ACC112 (cell line): Measurements from ENCODE around the gene TMIGD1.

ENCODE experiments used
- H2AFZ ChIP-seq: fragments of 200-600 bp; sonication (generic); one replicate; pipeline ENCODE4 v1.6.0; 2017; ENCODE audit warnings: antibody characterized with exemption, low read length; ENCODE audit not compliant: unreplicated experiment
- H3K27ac ChIP-seq: fragments of 200-600 bp; sonication (generic); 2 replicates; pipeline ENCODE4 v1.5.1; 2014; ENCODE audit warnings: low read depth, mild to moderate bottlenecking, antibody characterized with exemption, low read length, moderate library complexity
- H3K27me3 ChIP-seq: fragments of 200-600 bp; sonication (generic); 2 replicates; pipeline ENCODE4 v1.6.1; 2014; ENCODE audit warnings: mild to moderate bottlenecking, antibody characterized with exemption, low read length, moderate library complexity, mixed read lengths; ENCODE audit not compliant: insufficient read depth
- H3K36me3 ChIP-seq: fragments of 200-600 bp; sonication (generic); 2 replicates; pipeline ENCODE4 v1.6.1; 2016; ENCODE audit warnings: mild to moderate bottlenecking, antibody characterized with exemption, low read length, moderate library complexity, mixed read lengths; ENCODE audit not compliant: insufficient read depth
- H3K4me1 ChIP-seq: fragments of 200-600 bp; sonication (generic); one replicate; pipeline ENCODE4 v1.6.1; 2016; ENCODE audit warnings: low read length, mixed read lengths; ENCODE audit not compliant: insufficient read depth, unreplicated experiment, control insufficient read depth
- H3K4me3 ChIP-seq: fragments of 200-600 bp; sonication (generic); 2 replicates; pipeline ENCODE4 v1.5.1; 2014; ENCODE audit warnings: mild to moderate bottlenecking, low read depth, low read length
- H3K79me2 ChIP-seq: fragments of 200-600 bp; sonication (generic); one replicate; pipeline ENCODE4 v1.6.0; 2016; ENCODE audit warnings: low read length; ENCODE audit not compliant: control insufficient read depth, unreplicated experiment, insufficient read depth

Gene TMIGD1

GRCh38 chr17:30324723-30325122, 9.1 kb downstream of the TMIGD1 start:
- Histone ChIP-seq H2AFZ (no peak overlapping the region), H3K27me3 (no peaks in the 10 kb centered on the region), H3K36me3 (no peaks in the 10 kb centered on the region), H3K27ac (no peak overlapping the region), H3K79me2 (no peaks in the 10 kb centered on the region), H3K4me3 (no peak overlapping the region), H3K4me1 (peaks cover 13% of the 10 kb centered on the region)

GRCh38 chr17:30323895-30324319, 9.9 kb downstream of the TMIGD1 start:
- Histone ChIP-seq H3K79me2 (no peaks in the 10 kb centered on the region), H2AFZ (no peak overlapping the region), H3K36me3 (no peaks in the 10 kb centered on the region), H3K4me1 (peaks cover 13% of the 10 kb centered on the region), H3K27me3 (no peaks in the 10 kb centered on the region), H3K4me3 (no peak overlapping the region), H3K27ac (no peak overlapping the region)

DNA sequence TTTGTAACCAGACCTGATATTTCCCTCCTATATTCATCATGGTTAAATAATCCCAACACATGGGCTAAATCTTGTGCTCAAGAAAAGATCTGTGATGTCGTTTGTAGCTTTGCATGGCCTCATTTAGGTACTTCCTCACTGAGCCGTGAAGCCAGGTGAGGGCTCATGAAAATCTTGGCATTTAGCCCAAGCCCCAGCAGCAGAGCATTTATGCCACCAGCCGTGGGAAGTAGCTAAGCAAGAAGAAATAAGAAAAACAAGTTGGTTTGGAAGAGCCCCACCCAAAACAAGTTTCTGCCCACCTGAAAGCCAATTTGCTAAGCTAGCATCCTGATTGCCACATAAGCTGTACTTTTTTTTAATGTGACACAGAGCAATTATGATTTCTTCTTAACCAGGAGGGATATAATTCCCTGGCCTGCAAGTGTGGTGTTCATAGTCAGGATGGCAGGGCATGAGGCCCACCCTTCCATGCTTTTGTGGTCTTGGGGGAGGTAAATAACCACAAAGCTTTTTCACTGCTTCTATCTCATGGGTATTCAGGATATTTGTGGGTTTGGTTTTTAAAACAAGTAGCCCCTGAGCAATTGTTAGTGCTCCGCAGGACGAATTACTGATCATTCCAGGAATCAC, 10.5 kb downstream of the TMIGD1 start:
- Histone ChIP-seq H2AFZ (no peak overlapping the region), H3K4me3 (no peak overlapping the region), H3K27me3 (no peaks in the 10 kb centered on the region), H3K27ac (no peak overlapping the region), H3K79me2 (no peaks in the 10 kb centered on the region), H3K36me3 (no peaks in the 10 kb centered on the region), H3K4me1 (peaks cover 13% of the 10 kb centered on the region)

GRCh38 chr17:30321314-30321713, 12.5 kb downstream of the TMIGD1 start:
- Histone ChIP-seq H3K36me3 (no peaks in the 10 kb centered on the region), H3K4me1 (peaks cover 13% of the 10 kb centered on the region), H2AFZ (no peak overlapping the region), H3K27ac (no peak overlapping the region), H3K79me2 (no peaks in the 10 kb centered on the region), H3K4me3 (no peak overlapping the region), H3K27me3 (no peaks in the 10 kb centered on the region)

- Histone ChIP-seq H3K4me1 (peaks cover under 1% of the 10 kb centered on the region), H3K4me3 (no peak overlapping the region), H3K27ac (no peak overlapping the region), H3K79me2 (no peaks in the 10 kb centered on the region), H3K36me3 (no peaks in the 10 kb centered on the region), H3K27me3 (peaks cover 6% of the 10 kb centered on the region; the same call in 1 of the 2 replicates), H2AFZ (no peak overlapping the region)
Observed at GRCh38 chr17:30318155-30318554, 15.7 kb downstream of the TMIGD1 start.

GRCh38 chr17:30316736-30317135, 17.1 kb downstream of the TMIGD1 start:
- Histone ChIP-seq H3K4me3 (no peak overlapping the region), H3K27me3 (peaks cover 6% of the 10 kb centered on the region; the same call in 1 of the 2 replicates), H3K4me1 (no peaks in the 10 kb centered on the region), H2AFZ (no peak overlapping the region), H3K79me2 (no peaks in the 10 kb centered on the region), H3K27ac (no peak overlapping the region), H3K36me3 (no peaks in the 10 kb centered on the region)

DNA sequence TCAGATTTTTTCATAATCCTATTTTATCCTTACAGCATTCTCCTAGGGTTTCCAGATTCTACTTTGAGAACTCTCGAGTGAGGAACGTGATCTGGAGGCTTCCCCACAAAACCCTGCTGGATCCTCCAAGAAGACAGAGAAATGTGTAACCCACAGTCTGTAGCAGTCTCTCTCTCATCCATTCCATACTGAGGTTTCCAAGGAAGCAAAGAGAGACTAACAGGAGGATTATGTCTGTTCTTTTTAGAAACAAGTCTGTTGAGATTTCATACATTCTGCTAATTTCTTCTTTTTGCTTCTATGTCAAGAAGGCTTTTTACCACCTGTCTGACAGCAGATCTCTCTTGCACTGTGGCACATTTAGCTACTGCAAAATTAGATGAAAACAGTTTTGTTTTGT, 18.8 kb downstream of the TMIGD1 start:
- peaks cover 6% of the 10 kb centered on the region; the same call in 1 of the 2 replicates for H3K27me3 ChIP-seq
- H3K4me3 ChIP-seq = no peak overlapping the region
- no peaks in the 10 kb centered on the region for H3K4me1 ChIP-seq
- no peaks in the 10 kb centered on the region for H3K36me3 ChIP-seq
- H3K79me2 ChIP-seq = no peaks in the 10 kb centered on the region
- H2AFZ ChIP-seq = no peak overlapping the region
- H3K27ac ChIP-seq = no peak overlapping the region

GRCh38 chr17:30314474-30314873, 19.4 kb downstream of the TMIGD1 start:
- H3K36me3 ChIP-seq = no peaks in the 10 kb centered on the region
- H2AFZ ChIP-seq = no peak overlapping the region
- H3K4me1 ChIP-seq = no peaks in the 10 kb centered on the region
- H3K4me3 ChIP-seq = no peak overlapping the region
- peaks cover 6% of the 10 kb centered on the region; the same call in 1 of the 2 replicates for H3K27me3 ChIP-seq
- no peaks in the 10 kb centered on the region for H3K79me2 ChIP-seq
- H3K27ac ChIP-seq = no peak overlapping the region

GRCh38 chr17:30312226-30312625, 21.6 kb downstream of the TMIGD1 start:
- no peaks in the 10 kb centered on the region for H3K36me3 ChIP-seq
- H3K4me3 ChIP-seq = no peak overlapping the region
- H3K27me3 ChIP-seq = peaks cover 6% of the 10 kb centered on the region; the same call in 1 of the 2 replicates
- H3K79me2 ChIP-seq = no peaks in the 10 kb centered on the region
- H3K4me1 ChIP-seq = no peaks in the 10 kb centered on the region
- no peak overlapping the region for H2AFZ ChIP-seq
- H3K27ac ChIP-seq = no peak overlapping the region

DNA sequence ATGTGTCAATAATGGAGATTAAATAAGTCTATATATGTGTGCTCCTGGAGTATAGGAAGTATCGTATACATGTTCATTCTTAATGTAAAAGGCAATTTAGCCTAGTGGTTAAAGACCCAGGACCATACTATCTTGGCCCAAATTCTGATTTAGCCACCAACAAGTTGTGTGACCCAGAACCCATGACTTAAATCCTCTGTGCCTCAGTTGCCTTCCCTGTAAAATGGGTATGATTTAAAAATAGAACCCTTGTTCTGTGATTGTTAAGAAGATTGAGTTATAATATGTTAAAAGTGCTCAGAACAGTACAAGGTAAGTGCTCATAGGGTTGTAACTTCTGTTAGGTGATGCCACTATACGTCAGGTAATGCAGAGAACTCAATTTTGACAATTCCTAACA, 23.3 kb downstream of the TMIGD1 start:
- H3K27me3 ChIP-seq = peaks cover 6% of the 10 kb centered on the region; the same call in 1 of the 2 replicates
- no peak overlapping the region for H2AFZ ChIP-seq

GRCh38 chr17:30309591-30309990, 24.3 kb downstream of the TMIGD1 start:
- H3K4me3 ChIP-seq = no peak overlapping the region
- no peaks in the 10 kb centered on the region for H3K4me1 ChIP-seq
- no peak overlapping the region for H3K27ac ChIP-seq
- H3K27me3 ChIP-seq = no peaks in the 10 kb centered on the region
- H3K79me2 ChIP-seq = no peaks in the 10 kb centered on the region
- no peaks in the 10 kb centered on the region for H3K36me3 ChIP-seq
- H2AFZ ChIP-seq = no peak overlapping the region

More for the DNA sequence above, 23.3 kb downstream of the TMIGD1 start:
- Histone ChIP-seq H3K27ac (no peak overlapping the region), H3K36me3 (no peaks in the 10 kb centered on the region), H3K79me2 (no peaks in the 10 kb centered on the region), H3K4me3 (no peak overlapping the region), H3K4me1 (no peaks in the 10 kb centered on the region)
